Measurements from ENCODE around the gene SNX10. TPM values are rescaled to one million over a fixed set of nuclear protein-coding genes. Genes with fewer than 3 reads are reported as not detected.

Gene SNX10
- total RNA-seq, 1 donor from 2014 or later = 4.7 TPM

DNA sequence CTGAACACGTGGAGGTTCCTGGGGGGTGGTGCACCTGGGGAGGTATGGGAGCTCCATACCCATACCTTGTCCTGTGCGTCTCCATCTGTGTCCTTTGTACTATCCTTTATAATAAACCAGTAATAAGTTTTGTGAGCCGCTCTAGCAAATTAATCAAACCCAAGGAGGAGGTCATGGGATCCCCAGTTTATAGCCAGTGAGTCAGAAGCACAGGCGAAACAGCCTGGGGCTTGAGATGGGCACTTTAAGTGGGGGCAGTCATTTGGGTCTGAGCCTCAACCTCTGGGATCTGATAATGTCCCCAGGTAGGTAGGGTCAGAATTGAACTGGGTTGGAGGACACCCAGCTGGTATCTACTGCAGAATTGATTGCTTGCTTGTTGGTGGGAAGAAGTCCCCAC is 16.9 kb downstream of the SNX10 start:
- peaks cover 2% of the 10 kb centered on the region for H3K36me3 Mint-ChIP-seq
- no peaks in the 10 kb centered on the region for H3K27me3 Mint-ChIP-seq (ENCODE audit: low read depth)
- DNase-seq (ENCODE audit: low spot score in 2 of 2, unreplicated experiment in 2 of 2) = no peak
- H3K4me3 Mint-ChIP-seq = no peak overlapping the region
- H3K4me1 Mint-ChIP-seq = peaks cover 7% of the 10 kb centered on the region
- TF ChIP-seq, protein P1, sequence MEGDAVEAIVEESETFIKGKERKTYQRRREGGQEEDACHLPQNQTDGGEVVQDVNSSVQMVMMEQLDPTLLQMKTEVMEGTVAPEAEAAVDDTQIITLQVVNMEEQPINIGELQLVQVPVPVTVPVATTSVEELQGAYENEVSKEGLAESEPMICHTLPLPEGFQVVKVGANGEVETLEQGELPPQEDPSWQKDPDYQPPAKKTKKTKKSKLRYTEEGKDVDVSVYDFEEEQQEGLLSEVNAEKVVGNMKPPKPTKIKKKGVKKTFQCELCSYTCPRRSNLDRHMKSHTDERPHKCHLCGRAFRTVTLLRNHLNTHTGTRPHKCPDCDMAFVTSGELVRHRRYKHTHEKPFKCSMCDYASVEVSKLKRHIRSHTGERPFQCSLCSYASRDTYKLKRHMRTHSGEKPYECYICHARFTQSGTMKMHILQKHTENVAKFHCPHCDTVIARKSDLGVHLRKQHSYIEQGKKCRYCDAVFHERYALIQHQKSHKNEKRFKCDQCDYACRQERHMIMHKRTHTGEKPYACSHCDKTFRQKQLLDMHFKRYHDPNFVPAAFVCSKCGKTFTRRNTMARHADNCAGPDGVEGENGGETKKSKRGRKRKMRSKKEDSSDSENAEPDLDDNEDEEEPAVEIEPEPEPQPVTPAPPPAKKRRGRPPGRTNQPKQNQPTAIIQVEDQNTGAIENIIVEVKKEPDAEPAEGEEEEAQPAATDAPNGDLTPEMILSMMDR (IDR thresholded peaks at IDR 0.05; ENCODE audit: unreplicated experiment) = no peak
- H3K9me3 Mint-ChIP-seq = no peaks in the 10 kb centered on the region
- H3K27ac Mint-ChIP-seq = no peak overlapping the region

DNA sequence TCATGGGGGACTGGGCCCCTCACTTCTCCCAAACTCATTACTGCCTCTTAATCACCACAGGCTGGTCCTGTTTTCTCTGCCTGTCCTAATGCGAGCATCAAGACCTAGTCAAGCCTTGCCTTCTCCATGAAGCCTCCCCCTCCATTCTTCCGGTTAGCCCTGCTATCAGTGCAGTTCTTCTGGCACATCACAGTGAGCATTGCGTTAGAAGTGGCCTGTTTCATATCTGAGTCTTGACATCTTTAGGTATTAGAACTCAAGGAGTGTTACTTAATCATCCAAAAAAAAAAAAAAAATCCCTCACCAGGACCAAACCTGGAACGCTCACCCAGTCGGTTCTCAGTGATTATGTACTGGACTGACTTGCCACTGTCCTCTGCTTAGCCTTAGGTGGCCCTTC is 17.4 kb downstream of the SNX10 start:
- H3K4me3 Mint-ChIP-seq = no peak overlapping the region
- peaks cover 2% of the 10 kb centered on the region for H3K36me3 Mint-ChIP-seq
- TF ChIP-seq, protein P1 (IDR thresholded peaks at IDR 0.05; ENCODE audit: unreplicated experiment) = no peak
- no peaks in the 10 kb centered on the region for H3K9me3 Mint-ChIP-seq
- H3K27me3 Mint-ChIP-seq (ENCODE audit: low read depth) = no peaks in the 10 kb centered on the region
- DNase-seq (ENCODE audit: low spot score in 2 of 2, unreplicated experiment in 2 of 2) = no peak
- no peak overlapping the region for H3K27ac Mint-ChIP-seq
- H3K4me1 Mint-ChIP-seq = peaks cover 7% of the 10 kb centered on the region

DNA sequence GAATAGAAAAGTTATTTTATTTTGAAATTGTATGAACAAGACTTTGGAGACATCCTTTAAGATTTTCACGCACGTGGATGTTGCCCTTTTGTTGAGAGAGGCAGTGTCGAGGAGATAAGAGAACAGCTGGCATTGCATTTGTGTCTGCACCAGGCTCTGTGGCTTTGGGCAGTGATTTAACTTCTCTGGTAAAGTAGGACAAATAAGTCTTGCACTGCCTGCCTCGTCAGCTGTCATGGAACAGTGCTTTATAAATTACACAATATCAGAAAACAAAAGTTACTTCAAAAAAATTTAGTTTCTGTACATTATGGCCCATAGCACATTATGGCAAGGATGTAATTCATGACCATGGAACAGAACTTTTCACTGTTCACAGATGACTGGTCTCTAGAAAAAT is 20.1 kb downstream of the SNX10 start:
- Mint-ChIP-seq H3K27me3 (ENCODE audit: low read depth) (no peaks in the 10 kb centered on the region), H3K4me3 (no peak overlapping the region), H3K9me3 (no peaks in the 10 kb centered on the region), H3K36me3 (peaks cover 2% of the 10 kb centered on the region), H3K4me1 (peaks cover 7% of the 10 kb centered on the region), H3K27ac (no peak overlapping the region)
- TF ChIP-seq, protein P1 (IDR thresholded peaks at IDR 0.05; ENCODE audit: unreplicated experiment) = no peak
- no peak for DNase-seq (ENCODE audit: low spot score in 2 of 2, unreplicated experiment in 2 of 2)

DNA sequence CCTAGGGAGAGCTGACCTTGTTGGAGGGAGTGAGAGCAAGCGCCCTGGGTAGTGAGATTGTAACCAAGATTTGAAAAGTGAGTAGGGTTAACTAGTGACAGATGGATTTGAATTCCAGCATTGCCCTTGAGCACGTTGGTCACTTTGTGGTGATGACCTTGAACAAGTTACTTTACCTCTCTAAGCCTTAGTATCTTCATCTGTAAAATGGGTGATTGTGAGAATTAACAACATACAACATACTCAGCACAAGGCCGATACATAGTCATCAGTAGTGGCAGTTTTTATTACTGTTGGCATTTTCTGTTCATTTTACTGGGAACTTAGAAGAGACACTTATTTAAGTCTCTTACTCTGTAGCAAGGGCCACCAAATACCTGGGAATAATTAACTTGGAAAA is 25.5 kb downstream of the SNX10 start:
- TF ChIP-seq, protein P1 (IDR thresholded peaks at IDR 0.05; ENCODE audit: unreplicated experiment) = no peak
- Mint-ChIP-seq H3K9me3 (no peaks in the 10 kb centered on the region), H3K36me3 (no peaks in the 10 kb centered on the region), H3K4me3 (no peak overlapping the region), H3K4me1 (peaks cover 17% of the 10 kb centered on the region), H3K27ac (no peak overlapping the region), H3K27me3 (ENCODE audit: low read depth) (no peaks in the 10 kb centered on the region)
- no peak for DNase-seq (ENCODE audit: low spot score in 2 of 2, unreplicated experiment in 2 of 2)

DNA sequence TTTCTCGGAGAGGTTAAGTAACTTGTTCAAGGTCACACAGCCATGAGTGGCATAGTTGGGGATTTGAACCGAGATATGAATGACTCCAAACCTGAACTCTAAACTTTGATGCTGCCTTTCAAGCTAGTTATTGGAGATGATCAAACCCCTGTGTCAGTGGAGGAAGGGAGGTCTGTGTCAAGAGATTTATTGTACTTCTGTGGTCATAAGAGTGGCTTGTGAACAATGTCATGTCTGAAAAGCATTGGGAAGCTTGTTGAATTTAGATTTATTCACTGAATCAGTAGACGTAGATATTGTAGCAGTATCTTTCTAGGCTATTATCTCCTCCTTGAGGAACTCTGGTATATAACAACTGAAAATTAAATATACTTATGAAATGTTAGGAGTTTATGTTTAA is 27.3 kb downstream of the SNX10 start:
- no peaks in the 10 kb centered on the region for H3K9me3 Mint-ChIP-seq
- DNase-seq (ENCODE audit: low spot score in 2 of 2, unreplicated experiment in 2 of 2) = no peak
- peak overlapping the region; percentile 23 for H3K27ac Mint-ChIP-seq
- no peaks in the 10 kb centered on the region for H3K36me3 Mint-ChIP-seq
- TF ChIP-seq, protein P1 (IDR thresholded peaks at IDR 0.05; ENCODE audit: unreplicated experiment) = no peak
- no peak overlapping the region for H3K4me3 Mint-ChIP-seq
- H3K27me3 Mint-ChIP-seq (ENCODE audit: low read depth) = no peaks in the 10 kb centered on the region
- H3K4me1 Mint-ChIP-seq = peaks cover 17% of the 10 kb centered on the region

DNA sequence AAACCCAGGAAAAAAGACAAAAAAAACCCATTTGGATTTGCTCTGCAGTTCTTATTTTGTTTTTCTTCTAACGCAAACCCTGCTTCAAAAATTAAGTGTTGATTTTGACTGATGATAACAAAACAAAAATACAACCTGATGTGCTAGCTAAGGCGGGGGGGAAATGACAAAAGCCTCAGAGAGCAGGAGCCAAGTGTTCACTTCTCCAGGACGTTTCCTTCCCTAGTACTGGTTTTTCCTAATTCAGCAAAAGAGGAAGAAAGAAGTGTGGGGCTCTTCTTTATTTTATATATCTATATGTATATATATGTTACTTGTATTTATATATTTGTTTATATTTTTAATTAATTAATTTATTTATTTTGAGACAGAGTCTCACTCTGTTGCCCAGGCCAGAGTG is 28.0 kb downstream of the SNX10 start:
- Mint-ChIP-seq H3K9me3 (no peaks in the 10 kb centered on the region), H3K36me3 (no peaks in the 10 kb centered on the region), H3K4me1 (peaks cover 17% of the 10 kb centered on the region), H3K27me3 (ENCODE audit: low read depth) (no peaks in the 10 kb centered on the region), H3K4me3 (no peak overlapping the region), H3K27ac (no peak overlapping the region)
- DNase-seq (ENCODE audit: low spot score in 2 of 2, unreplicated experiment in 2 of 2) = no peak
- TF ChIP-seq, protein P1 (IDR thresholded peaks at IDR 0.05; ENCODE audit: unreplicated experiment) = no peak

All from mesothelial cell of epicardium (in vitro differentiated cells).